Measurements from ENCODE around the gene PATJ.

DNA sequence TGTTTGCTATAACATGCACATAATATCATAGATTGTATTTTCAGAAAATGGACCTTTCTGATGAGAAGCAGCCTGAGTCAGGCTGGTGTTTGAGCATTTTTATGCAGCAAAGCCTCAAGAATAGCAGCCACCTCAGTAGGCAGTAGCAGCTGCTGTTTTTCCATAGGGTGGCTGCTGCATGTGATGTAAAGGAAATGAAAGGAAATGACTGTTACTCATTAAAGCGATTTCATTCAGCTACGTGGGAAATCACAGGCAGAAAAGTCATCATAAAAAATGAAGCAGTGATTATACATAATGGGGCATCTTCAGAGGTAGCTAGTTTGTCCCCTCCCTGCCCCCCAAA lies 110.4 kb downstream of the PATJ start:
- TF ChIP-seq, protein P1, sequence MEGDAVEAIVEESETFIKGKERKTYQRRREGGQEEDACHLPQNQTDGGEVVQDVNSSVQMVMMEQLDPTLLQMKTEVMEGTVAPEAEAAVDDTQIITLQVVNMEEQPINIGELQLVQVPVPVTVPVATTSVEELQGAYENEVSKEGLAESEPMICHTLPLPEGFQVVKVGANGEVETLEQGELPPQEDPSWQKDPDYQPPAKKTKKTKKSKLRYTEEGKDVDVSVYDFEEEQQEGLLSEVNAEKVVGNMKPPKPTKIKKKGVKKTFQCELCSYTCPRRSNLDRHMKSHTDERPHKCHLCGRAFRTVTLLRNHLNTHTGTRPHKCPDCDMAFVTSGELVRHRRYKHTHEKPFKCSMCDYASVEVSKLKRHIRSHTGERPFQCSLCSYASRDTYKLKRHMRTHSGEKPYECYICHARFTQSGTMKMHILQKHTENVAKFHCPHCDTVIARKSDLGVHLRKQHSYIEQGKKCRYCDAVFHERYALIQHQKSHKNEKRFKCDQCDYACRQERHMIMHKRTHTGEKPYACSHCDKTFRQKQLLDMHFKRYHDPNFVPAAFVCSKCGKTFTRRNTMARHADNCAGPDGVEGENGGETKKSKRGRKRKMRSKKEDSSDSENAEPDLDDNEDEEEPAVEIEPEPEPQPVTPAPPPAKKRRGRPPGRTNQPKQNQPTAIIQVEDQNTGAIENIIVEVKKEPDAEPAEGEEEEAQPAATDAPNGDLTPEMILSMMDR (IDR thresholded peaks at IDR 0.05) = no peak
- TF ChIP-seq POLR2A (IDR thresholded peaks at IDR 0.05; ENCODE audit: low read depth) = no peak

Measured in esophagus muscularis mucosa (tissue), 3 donors.